ENCODE data around the gene AGBL3. TPM values are rescaled to one million over a fixed set of nuclear protein-coding genes. Genes with fewer than 3 reads are reported as not detected.
"Not testable (repeated sequence)": the region's sequence is repeated elsewhere in the genome, so short reads cannot be mapped to it uniquely, and the experiment has no call there.

The AGBL3 gene
- total RNA-seq, 2 donors from 2014 or later: 2.1 to 2.4 TPM

GRCh38 chr7:134947831-134948230 lies 38.5 kb upstream of the AGBL3 start:
- H3K4me3 Mint-ChIP-seq: no peak overlapping the region
- H3K27ac Mint-ChIP-seq: peak overlapping the region; percentile 77
- no peak for ATAC-seq
- DNase-seq: no peak
- H3K4me1 Mint-ChIP-seq: peaks cover 4% of the 10 kb centered on the region
- H3K36me3 Mint-ChIP-seq (ENCODE audit: low read depth): no peaks in the 10 kb centered on the region
- no peaks in the 10 kb centered on the region for H3K9me3 ChIP-seq (ENCODE audit: control insufficient read depth, low read length, poor library complexity, severe bottlenecking)
- H3K27me3 Mint-ChIP-seq: peaks cover 26% of the 10 kb centered on the region

GRCh38 chr7:134948246-134948645 lies 38.1 kb upstream of the AGBL3 start:
- ATAC-seq: no peak
- no peak for DNase-seq
- H3K9me3 ChIP-seq (ENCODE audit: control insufficient read depth, low read length, poor library complexity, severe bottlenecking): no peaks in the 10 kb centered on the region
- Mint-ChIP-seq H3K27me3 (peaks cover 26% of the 10 kb centered on the region), H3K4me1 (peaks cover 4% of the 10 kb centered on the region), H3K27ac (no peak overlapping the region), H3K36me3 (ENCODE audit: low read depth) (no peaks in the 10 kb centered on the region), H3K4me3 (no peak overlapping the region)

DNA sequence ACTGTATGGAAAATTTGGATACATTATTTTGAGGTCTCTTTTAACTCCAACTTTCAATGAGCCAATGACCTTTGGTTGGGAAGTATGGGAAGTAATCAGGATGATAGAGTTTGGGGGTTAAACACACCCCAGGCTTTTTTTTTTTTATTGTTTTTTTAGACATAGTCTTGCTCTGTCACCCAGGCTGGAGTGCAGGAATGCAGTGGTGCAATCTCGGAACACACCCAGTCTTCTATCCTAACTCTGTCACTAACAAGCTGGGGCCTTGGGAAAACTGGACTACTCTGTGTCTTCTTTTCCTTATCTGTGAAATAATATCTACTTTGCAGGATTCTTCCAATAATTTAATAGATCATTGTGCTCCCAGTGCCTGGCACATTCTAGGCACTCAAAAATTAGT lies 37.6 kb upstream of the AGBL3 start:
- Mint-ChIP-seq H3K27ac (no peak overlapping the region), H3K36me3 (ENCODE audit: low read depth) (no peaks in the 10 kb centered on the region), H3K27me3 (peaks cover 26% of the 10 kb centered on the region), H3K4me1 (peaks cover 4% of the 10 kb centered on the region), H3K4me3 (no peak overlapping the region)
- DNase-seq (no peak), ATAC-seq (no peak)
- H3K9me3 ChIP-seq (ENCODE audit: control insufficient read depth, low read length, poor library complexity, severe bottlenecking): no peaks in the 10 kb centered on the region

DNA sequence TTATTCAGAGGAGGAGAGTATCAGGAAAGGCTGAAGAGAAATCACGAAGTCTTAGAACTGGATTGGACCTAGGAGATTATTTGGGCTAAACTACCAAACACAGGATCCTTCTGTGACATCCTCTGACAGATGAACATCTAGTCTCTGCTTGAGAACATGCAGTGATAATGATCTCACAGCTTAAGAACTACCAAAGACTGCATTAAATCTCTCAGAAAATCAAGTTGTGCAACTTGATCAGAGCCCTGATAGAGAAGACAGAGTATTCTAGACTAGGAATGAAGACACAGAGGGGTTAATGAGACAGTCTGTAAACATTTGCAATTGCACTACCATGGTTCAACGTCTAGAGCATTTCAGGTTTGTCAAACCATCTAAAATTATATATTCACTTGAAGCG lies 37.1 kb upstream of the AGBL3 start:
- Mint-ChIP-seq H3K36me3 (ENCODE audit: low read depth) (no peaks in the 10 kb centered on the region), H3K27me3 (peaks cover 26% of the 10 kb centered on the region), H3K27ac (no peak overlapping the region), H3K4me3 (no peak overlapping the region), H3K4me1 (peaks cover 4% of the 10 kb centered on the region)
- H3K9me3 ChIP-seq (ENCODE audit: control insufficient read depth, low read length, poor library complexity, severe bottlenecking): no peaks in the 10 kb centered on the region
- DNase-seq (no peak), ATAC-seq (no peak)

- peaks cover 2% of the 10 kb centered on the region for H3K4me1 Mint-ChIP-seq
- peak overlapping the region; percentile 49 for H3K4me3 Mint-ChIP-seq
- H3K27ac Mint-ChIP-seq: no peak overlapping the region
- H3K9me3 ChIP-seq (ENCODE audit: control insufficient read depth, low read length, poor library complexity, severe bottlenecking): no peaks in the 10 kb centered on the region
- H3K36me3 Mint-ChIP-seq (ENCODE audit: low read depth): no peaks in the 10 kb centered on the region
- DNase-seq (no peak), ATAC-seq (no peak)
- peaks cover 5% of the 10 kb centered on the region for H3K27me3 Mint-ChIP-seq
Measured at GRCh38 chr7:134954197-134955082, 31.9 kb upstream of the AGBL3 start.

- H3K27ac Mint-ChIP-seq: no peak overlapping the region
Measured at GRCh38 chr7:134957005-134957404, 29.3 kb upstream of the AGBL3 start.

GRCh38 chr7:134959810-134960209 lies 26.5 kb upstream of the AGBL3 start:
- Mint-ChIP-seq H3K36me3 (ENCODE audit: low read depth) (no peaks in the 10 kb centered on the region), H3K4me3 (no peak overlapping the region), H3K27me3 (peaks cover 22% of the 10 kb centered on the region), H3K27ac (no peak overlapping the region), H3K4me1 (no peaks in the 10 kb centered on the region)
- no peak for DNase-seq
- no peak for ATAC-seq
- no peaks in the 10 kb centered on the region for H3K9me3 ChIP-seq (ENCODE audit: control insufficient read depth, low read length, poor library complexity, severe bottlenecking)

More at GRCh38 chr7:134957005-134957404, 29.3 kb upstream of the AGBL3 start:
- no peak for ATAC-seq
- DNase-seq: no peak
- no peak overlapping the region for H3K4me3 Mint-ChIP-seq
- no peaks in the 10 kb centered on the region for H3K36me3 Mint-ChIP-seq (ENCODE audit: low read depth)
- no peaks in the 10 kb centered on the region for H3K27me3 Mint-ChIP-seq
- H3K4me1 Mint-ChIP-seq: peaks cover 2% of the 10 kb centered on the region
- no peaks in the 10 kb centered on the region for H3K9me3 ChIP-seq (ENCODE audit: control insufficient read depth, low read length, poor library complexity, severe bottlenecking)

GRCh38 chr7:134962270-134962780 lies 24.0 kb upstream of the AGBL3 start:
- Mint-ChIP-seq H3K4me1 (no peaks in the 10 kb centered on the region), H3K27ac (no peak overlapping the region), H3K4me3 (no peak overlapping the region), H3K36me3 (ENCODE audit: low read depth) (no peaks in the 10 kb centered on the region), H3K27me3 (peaks cover 26% of the 10 kb centered on the region)
- ATAC-seq: no peak
- DNase-seq: no peak
- H3K9me3 ChIP-seq (ENCODE audit: control insufficient read depth, low read length, poor library complexity, severe bottlenecking): no peaks in the 10 kb centered on the region

DNA sequence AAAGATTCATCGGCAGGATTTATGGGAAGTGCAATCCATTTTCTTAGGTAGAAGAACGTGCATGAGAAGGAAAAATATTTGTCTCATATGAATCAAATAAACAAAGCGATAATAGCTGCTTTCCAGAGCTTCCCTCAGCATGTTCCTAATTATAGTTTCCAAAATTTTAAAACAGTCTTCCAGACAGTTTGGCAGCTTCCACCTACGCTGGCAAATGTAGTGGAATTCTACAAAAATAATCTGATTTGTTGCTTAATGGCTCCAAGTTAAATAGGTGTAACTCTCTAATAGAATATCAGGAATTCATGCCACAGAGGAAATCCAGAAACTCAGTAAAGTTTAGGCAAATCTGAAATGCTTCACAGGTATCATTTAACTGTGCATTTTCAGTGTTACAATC lies 23.3 kb upstream of the AGBL3 start:
- ATAC-seq (no peak), DNase-seq (no peak)
- Mint-ChIP-seq H3K27me3 (peaks cover 27% of the 10 kb centered on the region), H3K36me3 (ENCODE audit: low read depth) (peaks cover 2% of the 10 kb centered on the region), H3K4me3 (no peak overlapping the region), H3K27ac (no peak overlapping the region), H3K4me1 (no peaks in the 10 kb centered on the region)
- no peaks in the 10 kb centered on the region for H3K9me3 ChIP-seq (ENCODE audit: control insufficient read depth, low read length, poor library complexity, severe bottlenecking)

GRCh38 chr7:134966691-134967090 lies 19.6 kb upstream of the AGBL3 start:
- no peaks in the 10 kb centered on the region for H3K9me3 ChIP-seq (ENCODE audit: control insufficient read depth, low read length, poor library complexity, severe bottlenecking)
- ATAC-seq (no peak), DNase-seq (no peak)
- H3K4me3 Mint-ChIP-seq: no peak overlapping the region
- H3K27ac Mint-ChIP-seq: no peak overlapping the region
- H3K4me1 Mint-ChIP-seq: no peaks in the 10 kb centered on the region
- peaks cover 27% of the 10 kb centered on the region for H3K27me3 Mint-ChIP-seq
- H3K36me3 Mint-ChIP-seq (ENCODE audit: low read depth): peaks cover 2% of the 10 kb centered on the region

DNA sequence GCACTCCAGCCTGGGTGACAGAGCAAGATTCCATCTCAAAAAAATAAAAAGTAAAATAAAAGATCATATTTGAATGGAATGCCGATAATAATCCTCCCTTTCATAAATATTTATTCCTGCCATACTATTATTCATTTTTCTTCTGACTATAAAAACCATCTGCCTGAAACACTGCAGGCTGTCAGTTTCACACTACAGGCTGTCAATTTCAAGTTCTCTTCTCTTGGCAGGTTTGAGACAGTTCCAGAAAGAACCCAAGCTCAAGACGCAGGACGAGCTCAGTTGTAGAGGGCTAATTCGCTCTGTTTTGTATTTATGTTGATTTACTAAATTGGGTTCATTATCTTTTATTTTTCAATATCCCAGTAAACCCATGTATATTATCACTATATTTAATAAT lies 18.2 kb upstream of the AGBL3 start:
- Mint-ChIP-seq H3K36me3 (ENCODE audit: low read depth) (peaks cover 2% of the 10 kb centered on the region), H3K27ac (no peak overlapping the region), H3K4me1 (no peaks in the 10 kb centered on the region), H3K27me3 (peaks cover 29% of the 10 kb centered on the region), H3K4me3 (no peak overlapping the region)
- DNase-seq (no peak), ATAC-seq (no peak)
- no peaks in the 10 kb centered on the region for H3K9me3 ChIP-seq (ENCODE audit: control insufficient read depth, low read length, poor library complexity, severe bottlenecking)

- DNase-seq; H3K36me3 Mint-ChIP-seq (ENCODE audit: low read depth); ATAC-seq: not testable (repeated sequence)
Measured at GRCh38 chr7:134981645-134982044, 4.7 kb upstream of the AGBL3 start.

DNA sequence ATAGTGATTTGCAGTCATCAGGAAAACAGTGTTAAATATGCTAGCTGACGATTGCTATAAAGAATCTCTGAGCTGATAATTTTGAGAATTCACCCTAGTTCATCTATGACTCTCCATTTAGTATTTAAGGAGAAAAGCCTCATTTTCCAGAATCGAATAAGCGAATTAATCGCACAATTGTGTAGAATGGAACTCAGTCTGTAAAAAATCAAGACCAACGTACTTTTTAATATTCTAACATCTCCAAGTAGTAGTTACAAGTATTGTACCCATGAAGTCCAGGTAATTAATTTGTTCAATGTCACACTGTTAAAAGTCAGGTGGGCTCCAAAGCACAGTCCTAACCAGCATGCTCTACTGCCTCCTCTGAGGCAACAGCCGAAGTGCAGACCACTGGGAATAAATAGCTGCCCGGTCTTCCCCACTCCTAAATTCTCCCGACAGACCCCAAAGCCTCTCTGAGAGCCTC lies 380 bp upstream of the AGBL3 start:
- peak; percentile 68 for ATAC-seq
- Mint-ChIP-seq H3K4me3 (peak overlapping the region; percentile 98), H3K36me3 (ENCODE audit: low read depth) (peaks cover 2% of the 10 kb centered on the region)

More at GRCh38 chr7:134981645-134982044, 4.7 kb upstream of the AGBL3 start:
- H3K4me1 Mint-ChIP-seq; H3K27me3 Mint-ChIP-seq; H3K4me3 Mint-ChIP-seq; H3K9me3 ChIP-seq (ENCODE audit: control insufficient read depth, low read length, poor library complexity, severe bottlenecking); H3K27ac Mint-ChIP-seq: not testable (repeated sequence)

GRCh38 chr7:134988161-134988560 lies 1.9 kb downstream of the AGBL3 start:
- Mint-ChIP-seq H3K27ac (no peak overlapping the region), H3K4me3 (no peak overlapping the region), H3K4me1 (peaks cover 38% of the 10 kb centered on the region), H3K36me3 (ENCODE audit: low read depth) (peaks cover 2% of the 10 kb centered on the region), H3K27me3 (no peaks in the 10 kb centered on the region)
- no peaks in the 10 kb centered on the region for H3K9me3 ChIP-seq (ENCODE audit: control insufficient read depth, low read length, poor library complexity, severe bottlenecking)
- DNase-seq (no peak), ATAC-seq (no peak)

More for the DNA sequence above, 380 bp upstream of the AGBL3 start:
- Mint-ChIP-seq H3K27me3 (no peaks in the 10 kb centered on the region), H3K4me1 (peaks cover 25% of the 10 kb centered on the region), H3K27ac (peak overlapping the region; percentile 98)
- no peaks in the 10 kb centered on the region for H3K9me3 ChIP-seq (ENCODE audit: control insufficient read depth, low read length, poor library complexity, severe bottlenecking)
- DNase-seq: no peak
